Measurements from ENCODE around the gene PCNX2. TPM values are rescaled to one million over a fixed set of nuclear protein-coding genes. Genes with fewer than 3 reads are reported as not detected.

Gene PCNX2
- total and polyA plus RNA-seq, 2 experiments from 2014 or later, result 5.0 to 13.7 TPM

GRCh38 chr1:233279971-233280370 is 15.6 kb downstream of the PCNX2 start:
- Histone ChIP-seq H3F3A (ENCODE audit: insufficient read depth) (no peaks in the 10 kb centered on the region), H3K4me2 (ENCODE audit: unreplicated experiment) (no peak overlapping the region), H4K20me1 (ENCODE audit: insufficient read depth) (no peaks in the 10 kb centered on the region), H2AFZ (no peak overlapping the region), H3K27ac (no peak overlapping the region), H3K9ac (no peak overlapping the region), H3K36me3 (ENCODE audit: low read depth) (no peaks in the 10 kb centered on the region), H3K9me3 (ENCODE audit: low read depth) (no peaks in the 10 kb centered on the region), H3K27me3 (replicated peaks; ENCODE audit: insufficient read depth) (no peaks in the 10 kb centered on the region), H3K79me2 (ENCODE audit: insufficient read depth) (peaks cover 45% of the 10 kb centered on the region), H3K9me2 (ENCODE audit: insufficient read depth) (no peaks in the 10 kb centered on the region), H3K4me3 (no peak overlapping the region), H3K4me1 (ENCODE audit: insufficient read depth) (no peaks in the 10 kb centered on the region)
- in situ Hi-C loops (cut with MboI), result no loop called here
- DNase-seq, result no peak
- WGBS, 2 experiments (ENCODE audit: low coverage in 1 of 2, low lambda C conversion rate in 2 of 2, missing lambda C conversion rate in 2 of 2), result 98% methylated on average over 2 of the region's 2 CpGs
- TF ChIP-seq EZH2 (IDR thresholded peaks at IDR 0.05; ENCODE audit: insufficient read depth, poor library complexity, severe bottlenecking) (no peak), EZH2phosphoT487 (IDR thresholded peaks at IDR 0.05; ENCODE audit: insufficient read depth, low read depth) (no peak)

- Histone ChIP-seq H3K79me2 (ENCODE audit: insufficient read depth) (peaks cover 32% of the 10 kb centered on the region), H3K4me3 (no peak overlapping the region), H3K27ac (no peak overlapping the region), H3K36me3 (ENCODE audit: low read depth) (no peaks in the 10 kb centered on the region), H3K4me2 (ENCODE audit: unreplicated experiment) (no peak overlapping the region), H3F3A (ENCODE audit: insufficient read depth) (no peaks in the 10 kb centered on the region), H3K9me2 (ENCODE audit: insufficient read depth) (no peaks in the 10 kb centered on the region), H3K9ac (no peak overlapping the region), H3K27me3 (replicated peaks; ENCODE audit: insufficient read depth) (no peaks in the 10 kb centered on the region), H3K9me3 (ENCODE audit: low read depth) (no peaks in the 10 kb centered on the region), H3K4me1 (ENCODE audit: insufficient read depth) (no peaks in the 10 kb centered on the region), H2AFZ (no peak overlapping the region), H4K20me1 (ENCODE audit: insufficient read depth) (no peaks in the 10 kb centered on the region)
- no peak for TF ChIP-seq EZH2phosphoT487 (IDR thresholded peaks at IDR 0.05; ENCODE audit: insufficient read depth, low read depth)
- no peak for TF ChIP-seq EZH2 (IDR thresholded peaks at IDR 0.05; ENCODE audit: insufficient read depth, poor library complexity, severe bottlenecking)
- in situ Hi-C loops (cut with MboI), result no loop called here
- no peak for DNase-seq
- 92 to 100% methylated on average over 1 of the region's 1 CpG for WGBS, 2 experiments (ENCODE audit: low coverage in 1 of 2, low lambda C conversion rate in 2 of 2, missing lambda C conversion rate in 2 of 2)
Measured at GRCh38 chr1:233278631-233279030, 16.9 kb downstream of the PCNX2 start.

DNA sequence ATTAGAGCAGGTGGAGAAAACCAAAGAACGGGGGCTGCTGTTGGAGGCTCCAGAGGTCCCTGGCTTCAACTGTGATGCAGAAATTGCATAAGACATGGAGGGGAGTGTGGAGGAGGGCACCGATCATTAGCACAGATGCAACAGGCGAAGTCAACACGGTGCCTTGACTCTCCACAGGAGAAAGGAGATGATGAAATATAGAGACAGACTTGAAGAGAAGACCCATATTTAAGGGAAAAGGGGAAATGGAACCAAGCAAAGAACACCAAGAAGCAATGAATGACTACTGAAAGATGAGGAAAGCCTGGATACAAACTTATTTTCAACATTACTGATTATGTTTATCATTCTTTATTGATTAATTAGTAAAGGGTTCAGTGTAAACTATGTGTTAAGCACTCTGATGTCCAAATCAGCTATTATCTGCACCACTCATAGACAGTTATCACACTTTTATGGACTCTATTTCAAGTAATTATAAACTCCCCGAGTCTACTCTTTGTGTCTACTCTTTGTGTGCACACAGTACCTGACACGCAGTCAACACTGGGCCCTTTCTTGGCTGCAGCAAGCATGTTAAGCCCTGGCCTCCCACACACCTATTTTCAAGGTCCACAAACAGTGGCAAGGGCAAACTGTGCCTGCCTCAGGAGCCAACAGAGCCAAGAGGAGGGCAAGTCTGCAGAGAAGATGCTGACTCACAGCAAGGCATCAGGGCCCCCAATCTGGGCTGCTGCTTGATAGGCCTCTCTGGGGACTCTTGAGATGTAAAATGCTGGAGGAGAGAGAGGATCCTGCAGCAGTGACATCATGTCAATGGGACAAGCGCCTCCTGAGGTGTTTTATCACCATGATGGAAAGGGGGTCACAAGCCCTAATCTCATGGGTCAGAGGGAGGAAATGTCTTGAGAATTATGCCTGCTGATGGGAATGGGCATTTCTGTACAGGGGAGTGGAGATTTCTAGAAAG is 17.6 kb downstream of the PCNX2 start:
- Histone ChIP-seq H4K20me1 (ENCODE audit: insufficient read depth) (no peaks in the 10 kb centered on the region), H3K79me2 (ENCODE audit: insufficient read depth) (peaks cover 26% of the 10 kb centered on the region), H3K4me3 (no peak overlapping the region), H3F3A (ENCODE audit: insufficient read depth) (no peaks in the 10 kb centered on the region), H3K9ac (no peak overlapping the region), H3K36me3 (ENCODE audit: low read depth) (no peaks in the 10 kb centered on the region), H3K27me3 (replicated peaks; ENCODE audit: insufficient read depth) (no peaks in the 10 kb centered on the region), H3K4me2 (ENCODE audit: unreplicated experiment) (no peak overlapping the region), H2AFZ (no peak overlapping the region), H3K27ac (no peak overlapping the region), H3K9me2 (ENCODE audit: insufficient read depth) (no peaks in the 10 kb centered on the region), H3K4me1 (ENCODE audit: insufficient read depth) (no peaks in the 10 kb centered on the region), H3K9me3 (ENCODE audit: low read depth) (no peaks in the 10 kb centered on the region)
- in situ Hi-C loops (cut with MboI), result no loop called here
- no peak for TF ChIP-seq EZH2phosphoT487 (IDR thresholded peaks at IDR 0.05; ENCODE audit: insufficient read depth, low read depth)
- no peak for TF ChIP-seq EZH2 (IDR thresholded peaks at IDR 0.05; ENCODE audit: insufficient read depth, poor library complexity, severe bottlenecking)
- DNase-seq, result no peak
- 87 to 91% methylated on average over 7 of the region's 7 CpGs for WGBS, 2 experiments (ENCODE audit: low coverage in 1 of 2, low lambda C conversion rate in 2 of 2, missing lambda C conversion rate in 2 of 2)

GRCh38 chr1:233269656-233270055 is 25.9 kb downstream of the PCNX2 start:
- Histone ChIP-seq H3K36me3 (ENCODE audit: low read depth) (no peaks in the 10 kb centered on the region), H3F3A (ENCODE audit: insufficient read depth) (peaks cover 7% of the 10 kb centered on the region; the same call in 1 of the 2 replicates), H3K4me2 (ENCODE audit: unreplicated experiment) (no peak overlapping the region), H3K79me2 (ENCODE audit: insufficient read depth) (peaks cover 18% of the 10 kb centered on the region), H3K9me2 (ENCODE audit: insufficient read depth) (no peaks in the 10 kb centered on the region), H3K27me3 (replicated peaks; ENCODE audit: insufficient read depth) (no peaks in the 10 kb centered on the region), H3K4me3 (no peak overlapping the region), H3K9me3 (ENCODE audit: low read depth) (no peaks in the 10 kb centered on the region), H3K9ac (no peak overlapping the region), H2AFZ (no peak overlapping the region), H3K27ac (no peak overlapping the region), H4K20me1 (ENCODE audit: insufficient read depth) (no peaks in the 10 kb centered on the region), H3K4me1 (ENCODE audit: insufficient read depth) (peaks cover 11% of the 10 kb centered on the region)
- peak; percentile 65 for DNase-seq
- TF ChIP-seq EZH2 (IDR thresholded peaks at IDR 0.05; ENCODE audit: insufficient read depth, poor library complexity, severe bottlenecking), result no peak
- TF ChIP-seq EZH2phosphoT487 (IDR thresholded peaks at IDR 0.05; ENCODE audit: insufficient read depth, low read depth), result no peak
- 26 to 31% methylated on average over 2 of the region's 2 CpGs for WGBS, 2 experiments (ENCODE audit: low coverage in 1 of 2, low lambda C conversion rate in 2 of 2, missing lambda C conversion rate in 2 of 2)
- in situ Hi-C loops (cut with MboI), result no loop called here

Measured in GM23248 (cell line).